ENCODE measurements around the gene CCNY. TPM values are rescaled to one million over a fixed set of nuclear protein-coding genes. Genes with fewer than 3 reads are reported as not detected.

Gene CCNY
- total RNA-seq, 1 donor from 2014 or later, result 59.4 TPM

DNA sequence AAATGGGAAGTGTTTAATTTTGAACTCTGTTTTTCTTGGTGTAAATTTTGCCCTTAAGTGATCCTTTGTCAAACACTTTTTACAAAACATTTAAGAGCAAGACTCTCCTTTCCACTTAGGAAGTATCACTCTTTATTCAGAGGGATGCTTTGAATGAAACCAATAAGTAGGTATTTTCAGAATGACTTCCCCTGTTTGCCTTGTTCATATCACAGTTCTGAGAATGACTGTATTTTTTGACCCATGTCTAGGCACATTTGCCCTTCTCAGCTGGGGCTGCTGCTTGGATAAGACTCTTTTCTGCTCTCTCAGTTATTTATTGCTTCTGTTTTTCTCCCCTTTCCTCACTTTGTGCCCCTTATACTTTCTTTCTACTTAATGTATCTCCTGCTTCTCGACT is 98.2 kb downstream of the CCNY start:
- no peaks in the 10 kb centered on the region for H3K27me3 Mint-ChIP-seq
- H3K27ac Mint-ChIP-seq, result no peak overlapping the region
- TF ChIP-seq, protein P1, sequence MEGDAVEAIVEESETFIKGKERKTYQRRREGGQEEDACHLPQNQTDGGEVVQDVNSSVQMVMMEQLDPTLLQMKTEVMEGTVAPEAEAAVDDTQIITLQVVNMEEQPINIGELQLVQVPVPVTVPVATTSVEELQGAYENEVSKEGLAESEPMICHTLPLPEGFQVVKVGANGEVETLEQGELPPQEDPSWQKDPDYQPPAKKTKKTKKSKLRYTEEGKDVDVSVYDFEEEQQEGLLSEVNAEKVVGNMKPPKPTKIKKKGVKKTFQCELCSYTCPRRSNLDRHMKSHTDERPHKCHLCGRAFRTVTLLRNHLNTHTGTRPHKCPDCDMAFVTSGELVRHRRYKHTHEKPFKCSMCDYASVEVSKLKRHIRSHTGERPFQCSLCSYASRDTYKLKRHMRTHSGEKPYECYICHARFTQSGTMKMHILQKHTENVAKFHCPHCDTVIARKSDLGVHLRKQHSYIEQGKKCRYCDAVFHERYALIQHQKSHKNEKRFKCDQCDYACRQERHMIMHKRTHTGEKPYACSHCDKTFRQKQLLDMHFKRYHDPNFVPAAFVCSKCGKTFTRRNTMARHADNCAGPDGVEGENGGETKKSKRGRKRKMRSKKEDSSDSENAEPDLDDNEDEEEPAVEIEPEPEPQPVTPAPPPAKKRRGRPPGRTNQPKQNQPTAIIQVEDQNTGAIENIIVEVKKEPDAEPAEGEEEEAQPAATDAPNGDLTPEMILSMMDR (IDR thresholded peaks at IDR 0.05; ENCODE audit: unreplicated experiment), result no peak
- no peak overlapping the region for H3K4me3 Mint-ChIP-seq (ENCODE audit: low read depth)
- H3K9me3 Mint-ChIP-seq (ENCODE audit: low read depth), result peaks cover 4% of the 10 kb centered on the region
- peaks cover 6% of the 10 kb centered on the region for H3K36me3 Mint-ChIP-seq (ENCODE audit: insufficient read depth)
- peaks cover 4% of the 10 kb centered on the region for H3K4me1 Mint-ChIP-seq (ENCODE audit: low read depth)
- no peak for DNase-seq (ENCODE audit: low spot score, unreplicated experiment)

DNA sequence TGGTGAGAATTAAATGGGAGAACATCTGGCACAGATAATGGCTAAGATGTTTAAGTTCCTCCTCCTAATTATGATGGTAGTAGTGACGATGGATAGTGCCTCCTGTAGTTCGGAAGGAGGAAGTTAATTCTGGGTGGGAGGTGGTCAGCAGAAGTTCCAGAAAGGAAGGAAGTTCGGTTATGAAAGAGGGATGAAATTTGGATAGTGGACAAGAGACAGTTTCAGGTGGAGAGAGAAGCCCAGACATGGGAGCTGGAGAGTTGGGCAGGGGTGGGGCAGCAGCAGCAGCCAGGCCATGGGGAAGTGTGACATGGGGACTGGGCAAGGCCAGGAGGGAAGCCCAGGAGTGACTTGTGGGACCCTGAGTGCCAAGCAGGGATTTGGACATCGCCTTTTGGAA is 99.5 kb downstream of the CCNY start:
- H3K36me3 Mint-ChIP-seq (ENCODE audit: insufficient read depth), result peaks cover 6% of the 10 kb centered on the region
- no peaks in the 10 kb centered on the region for H3K27me3 Mint-ChIP-seq
- TF ChIP-seq, protein P1 (IDR thresholded peaks at IDR 0.05; ENCODE audit: unreplicated experiment), result no peak
- peaks cover 4% of the 10 kb centered on the region for H3K4me1 Mint-ChIP-seq (ENCODE audit: low read depth)
- no peak for DNase-seq (ENCODE audit: low spot score, unreplicated experiment)
- peaks cover 4% of the 10 kb centered on the region for H3K9me3 Mint-ChIP-seq (ENCODE audit: low read depth)
- no peak overlapping the region for H3K4me3 Mint-ChIP-seq (ENCODE audit: low read depth)
- H3K27ac Mint-ChIP-seq, result no peak overlapping the region

- no peak overlapping the region for H3K4me3 Mint-ChIP-seq (ENCODE audit: low read depth)
- TF ChIP-seq, protein P1 (IDR thresholded peaks at IDR 0.05; ENCODE audit: unreplicated experiment), result no peak
- no peak overlapping the region for H3K27ac Mint-ChIP-seq
- peaks cover 18% of the 10 kb centered on the region for H3K9me3 Mint-ChIP-seq (ENCODE audit: low read depth)
- peaks cover 12% of the 10 kb centered on the region for H3K36me3 Mint-ChIP-seq (ENCODE audit: insufficient read depth)
- DNase-seq (ENCODE audit: low spot score, unreplicated experiment), result no peak
- H3K27me3 Mint-ChIP-seq, result no peaks in the 10 kb centered on the region
- H3K4me1 Mint-ChIP-seq (ENCODE audit: low read depth), result peaks cover 4% of the 10 kb centered on the region
Observed at GRCh38 chr10:35437829-35438228, 101.5 kb downstream of the CCNY start.

GRCh38 chr10:35438718-35439571 is 102.6 kb downstream of the CCNY start:
- Mint-ChIP-seq H3K27ac (no peak overlapping the region), H3K9me3 (ENCODE audit: low read depth) (peaks cover 24% of the 10 kb centered on the region), H3K4me1 (ENCODE audit: low read depth) (peaks cover 4% of the 10 kb centered on the region), H3K27me3 (no peaks in the 10 kb centered on the region), H3K36me3 (ENCODE audit: insufficient read depth) (peaks cover 17% of the 10 kb centered on the region), H3K4me3 (ENCODE audit: low read depth) (no peak overlapping the region)
- TF ChIP-seq, protein P1 (IDR thresholded peaks at IDR 0.05; ENCODE audit: unreplicated experiment), result no peak
- DNase-seq (ENCODE audit: low spot score, unreplicated experiment), result no peak

GRCh38 chr10:35440016-35440415 is 103.7 kb downstream of the CCNY start:
- TF ChIP-seq, protein P1 (IDR thresholded peaks at IDR 0.05; ENCODE audit: unreplicated experiment), result no peak
- H3K9me3 Mint-ChIP-seq (ENCODE audit: low read depth), result peaks cover 30% of the 10 kb centered on the region
- no peak for DNase-seq (ENCODE audit: low spot score, unreplicated experiment)
- peaks cover 23% of the 10 kb centered on the region for H3K36me3 Mint-ChIP-seq (ENCODE audit: insufficient read depth)
- H3K4me3 Mint-ChIP-seq (ENCODE audit: low read depth), result no peak overlapping the region
- no peaks in the 10 kb centered on the region for H3K27me3 Mint-ChIP-seq
- H3K27ac Mint-ChIP-seq, result no peak overlapping the region
- H3K4me1 Mint-ChIP-seq (ENCODE audit: low read depth), result peaks cover 4% of the 10 kb centered on the region
